SK-N-SH treated with all-trans-retinoic acid at 6 μM for 48 hours (cell line): ENCODE measurements around the gene KDM2B.

Source experiments
- ATAC-seq: fragments of 200-7000 bp; cut with Tn5 transposase; 3 replicates; pipeline ENCODE4 v1.9.1; 2020; ENCODE audit warnings: mild to moderate bottlenecking, moderate library complexity
- ARNTL ChIP-seq: fragments of 450-650 bp; formaldehyde crosslinking; IDR thresholded peaks from 2 replicates; pipeline ENCODE4 v1.5.0; 2020; ENCODE audit warnings: low read depth, mild to moderate bottlenecking, moderate library complexity, borderline replicate concordance
- BACH2 ChIP-seq: fragments of 250-450 bp; sonication (Bioruptor Pico); IDR thresholded peaks from 2 replicates; pipeline ENCODE4 v1.9.0; 2021; ENCODE audit warnings: mild to moderate bottlenecking, borderline replicate concordance
- CREB5 ChIP-seq: fragments of 250-450 bp; sonication (Bioruptor Pico); IDR thresholded peaks from 2 replicates; pipeline ENCODE4 v1.5.1; 2020; ENCODE audit warnings: low read depth, mild to moderate bottlenecking, moderate library complexity
- CSDC2 ChIP-seq: fragments of 250-450 bp; sonication (Bioruptor Pico); IDR thresholded peaks from 2 replicates; pipeline ENCODE4 v1.5.0; 2020; ENCODE audit warnings: mild to moderate bottlenecking, moderate library complexity
- CSRNP3 ChIP-seq: fragments of 250-450 bp; sonication (Bioruptor Pico); IDR thresholded peaks from 2 replicates; pipeline ENCODE4 v1.5.1; 2021; ENCODE audit warnings: mild to moderate bottlenecking, moderate library complexity
- ESRRG ChIP-seq: fragments of 250-450 bp; sonication (Bioruptor Pico); IDR thresholded peaks from 2 replicates; pipeline ENCODE4 v1.6.1; 2021; ENCODE audit warnings: mild to moderate bottlenecking
- GLIS3 ChIP-seq: fragments of 250-450 bp; sonication (Bioruptor Pico); IDR thresholded peaks from 2 replicates; pipeline ENCODE4 v1.5.0; 2020; ENCODE audit warnings: mild to moderate bottlenecking, moderate library complexity
- ISL1 ChIP-seq: fragments of 250-450 bp; sonication (Bioruptor Pico); IDR thresholded peaks from 2 replicates; pipeline ENCODE4 v2.1.2; 2022; ENCODE audit warnings: mild to moderate bottlenecking, moderate library complexity
- OSR1 ChIP-seq: fragments of 250-450 bp; sonication (Bioruptor Pico); IDR thresholded peaks from 2 replicates; pipeline ENCODE4 v1.8.0; 2022; ENCODE audit warnings: moderate library complexity, mild to moderate bottlenecking, inconsistent platforms
- PATZ1 ChIP-seq: fragments of 250-450 bp; sonication (Bioruptor Pico); IDR thresholded peaks from 2 replicates; pipeline ENCODE4 v1.8.0; 2020; ENCODE audit warnings: mild to moderate bottlenecking, moderate library complexity, borderline replicate concordance
- POU6F1 ChIP-seq: fragments of 250-450 bp; sonication (Bioruptor Pico); IDR thresholded peaks from 2 replicates; pipeline ENCODE4 v1.8.0; 2021; ENCODE audit warnings: low read depth, mild to moderate bottlenecking, moderate library complexity, borderline replicate concordance
- PPARA ChIP-seq: fragments of 250-450 bp; sonication (Bioruptor Pico); IDR thresholded peaks from 2 replicates; pipeline ENCODE4 v1.5.0; 2020; ENCODE audit warnings: mild to moderate bottlenecking, borderline replicate concordance
- RARB ChIP-seq: fragments of 250-450 bp; sonication (Bioruptor Pico); IDR thresholded peaks from 2 replicates; pipeline ENCODE4 v1.8.0; 2021; ENCODE audit warnings: mild to moderate bottlenecking, moderate library complexity
- SNAI2 ChIP-seq: fragments of 250-450 bp; sonication (Bioruptor Pico); IDR thresholded peaks from 2 replicates; pipeline ENCODE4 v1.5.0; 2020; ENCODE audit warnings: mild to moderate bottlenecking, moderate library complexity
- TCF4 ChIP-seq: fragments of 250-450 bp; sonication (Bioruptor Pico); IDR thresholded peaks from 2 replicates; pipeline ENCODE4 v1.8.0; 2021; ENCODE audit warnings: mild to moderate bottlenecking, moderate library complexity, borderline replicate concordance
- TOX ChIP-seq: fragments of 250-450 bp; sonication (Bioruptor Pico); IDR thresholded peaks from 2 replicates; pipeline ENCODE4 v1.8.0; 2021; ENCODE audit warnings: mild to moderate bottlenecking, moderate library complexity, borderline replicate concordance
- TSHZ2 ChIP-seq: fragments of 250-450 bp; sonication (Bioruptor Pico); IDR thresholded peaks from 2 replicates; pipeline ENCODE4 v1.5.0; 2020; ENCODE audit warnings: mild to moderate bottlenecking, moderate library complexity
- ZC3H10 ChIP-seq: fragments of 250-450 bp; sonication (Bioruptor Pico); IDR thresholded peaks from 2 replicates; pipeline ENCODE4 v1.5.1; 2021; ENCODE audit warnings: mild to moderate bottlenecking, moderate library complexity
- ZFP3 ChIP-seq: fragments of 250-450 bp; sonication (Bioruptor Pico); IDR thresholded peaks from 2 replicates; pipeline ENCODE4 v1.5.0; 2020; ENCODE audit warnings: mild to moderate bottlenecking, moderate library complexity
- ZFP30 ChIP-seq: fragments of 450-650 bp; formaldehyde crosslinking; IDR thresholded peaks from 2 replicates; pipeline ENCODE4 v1.5.0; 2022; ENCODE audit warnings: mild to moderate bottlenecking, moderate library complexity
- ZNF565 ChIP-seq: fragments of 450-650 bp; formaldehyde crosslinking; conservative IDR thresholded peaks from 2 replicates; pipeline ENCODE4 v1.5.0; 2020; ENCODE audit warnings: low read depth, mild to moderate bottlenecking, moderate library complexity
- ZNF70 ChIP-seq: fragments of 450-650 bp; formaldehyde crosslinking; IDR thresholded peaks from 2 replicates; pipeline ENCODE4 v1.5.0; 2020; ENCODE audit warnings: mild to moderate bottlenecking, moderate library complexity
- ZNF8 ChIP-seq: fragments of 450-650 bp; formaldehyde crosslinking; IDR thresholded peaks from 2 replicates; pipeline ENCODE4 v1.5.0; 2020; ENCODE audit warnings: mild to moderate bottlenecking, moderate library complexity

The KDM2B gene

GRCh38 chr12:121602766-121603165, 21.9 kb upstream of the KDM2B start:
- TF ChIP-seq PATZ1 (no peak), ZC3H10 (CRISPR knock-in tag) (no peak), CSDC2 (no peak), ARNTL (CRISPR knock-in tag) (no peak), ZNF8 (CRISPR knock-in tag) (no peak), OSR1 (CRISPR knock-in tag) (no peak), POU6F1 (CRISPR knock-in tag) (no peak), RARB (CRISPR knock-in tag) (no peak), ZNF565 (no peak), CSRNP3 (CRISPR knock-in tag) (no peak), GLIS3 (no peak), TCF4 (CRISPR knock-in tag) (no peak), ZNF70 (CRISPR knock-in tag) (no peak), PPARA (CRISPR knock-in tag) (no peak)
- TF ChIP-seq, all 23 proteins: peak for 0
- ATAC-seq = no peak

- no peak for ATAC-seq
- no peak for TF ChIP-seq RARB (CRISPR knock-in tag)
- TF ChIP-seq ARNTL (CRISPR knock-in tag) = no peak
- TF ChIP-seq ZFP30 = no peak
- no peak for TF ChIP-seq TSHZ2 (CRISPR knock-in tag)
- no peak for TF ChIP-seq SNAI2 (CRISPR knock-in tag)
- no peak for TF ChIP-seq ZNF565
- no peak for TF ChIP-seq ZFP3 (CRISPR knock-in tag)
- TF ChIP-seq TOX (CRISPR knock-in tag) = no peak
- no peak for TF ChIP-seq BACH2 (CRISPR knock-in tag)
- no peak for TF ChIP-seq PPARA (CRISPR knock-in tag)
- TF ChIP-seq ZNF70 (CRISPR knock-in tag) = no peak
- TF ChIP-seq CREB5 (CRISPR knock-in tag) = no peak
- TF ChIP-seq GLIS3 = no peak
- no peak for TF ChIP-seq ISL1 (CRISPR knock-in tag)
- TF ChIP-seq CSDC2 = no peak
- TF ChIP-seq ZNF8 (CRISPR knock-in tag) = no peak
- TF ChIP-seq POU6F1 (CRISPR knock-in tag) = no peak
- TF ChIP-seq ESRRG (CRISPR knock-in tag) = no peak
- no peak for TF ChIP-seq ZC3H10 (CRISPR knock-in tag)
- no peak for TF ChIP-seq CSRNP3 (CRISPR knock-in tag)
- TF ChIP-seq, all 23 proteins: peak for 0
Observed at GRCh38 chr12:121600702-121601336, 20.0 kb upstream of the KDM2B start.
